H1 (cell line): Measurements from ENCODE around the gene ADAMTS9.

Experiments used
- CEBPB ChIP-seq: IDR thresholded peaks from 2 replicates; pipeline ENCODE4 v1.6.1; 2012; ENCODE audit warnings: low read depth, low read length
- EZH2 ChIP-seq: fragments of 200-600 bp; sonication (generic); IDR thresholded peaks from 2 replicates; pipeline ENCODE4 v1.7.1; 2012; ENCODE audit warnings: low read depth, mild to moderate bottlenecking, moderate library complexity, low read length, inconsistent platforms; ENCODE audit not compliant: severe bottlenecking
- SP1 ChIP-seq: IDR thresholded peaks from 2 replicates; pipeline ENCODE4 v1.6.1; 2011; ENCODE audit warnings: low read depth, low read length
- TF ChIP-seq, protein P1 (sequence below), 3 experiments: IDR thresholded peaks; 1 replicate in 2 of 3; 2 replicates in 1 of 3; pipeline versions ENCODE4 v1.5.1 to v1.6.1; 2011; ENCODE audit warnings: low read length in 3 of 3, mild to moderate bottlenecking in 3 of 3, inconsistent platforms in 2 of 3, low read depth in 1 of 3, moderate library complexity in 1 of 3; ENCODE audit not compliant: insufficient read depth in 1 of 3; ENCODE audit errors: control extremely low read depth in 1 of 3

GRCh38 chr3:64647825-64648224 is 40.0 kb downstream of the ADAMTS9 start:
- TF ChIP-seq EZH2 (no peak), CEBPB (no peak), SP1 (no peak)
- TF ChIP-seq, protein P1, sequence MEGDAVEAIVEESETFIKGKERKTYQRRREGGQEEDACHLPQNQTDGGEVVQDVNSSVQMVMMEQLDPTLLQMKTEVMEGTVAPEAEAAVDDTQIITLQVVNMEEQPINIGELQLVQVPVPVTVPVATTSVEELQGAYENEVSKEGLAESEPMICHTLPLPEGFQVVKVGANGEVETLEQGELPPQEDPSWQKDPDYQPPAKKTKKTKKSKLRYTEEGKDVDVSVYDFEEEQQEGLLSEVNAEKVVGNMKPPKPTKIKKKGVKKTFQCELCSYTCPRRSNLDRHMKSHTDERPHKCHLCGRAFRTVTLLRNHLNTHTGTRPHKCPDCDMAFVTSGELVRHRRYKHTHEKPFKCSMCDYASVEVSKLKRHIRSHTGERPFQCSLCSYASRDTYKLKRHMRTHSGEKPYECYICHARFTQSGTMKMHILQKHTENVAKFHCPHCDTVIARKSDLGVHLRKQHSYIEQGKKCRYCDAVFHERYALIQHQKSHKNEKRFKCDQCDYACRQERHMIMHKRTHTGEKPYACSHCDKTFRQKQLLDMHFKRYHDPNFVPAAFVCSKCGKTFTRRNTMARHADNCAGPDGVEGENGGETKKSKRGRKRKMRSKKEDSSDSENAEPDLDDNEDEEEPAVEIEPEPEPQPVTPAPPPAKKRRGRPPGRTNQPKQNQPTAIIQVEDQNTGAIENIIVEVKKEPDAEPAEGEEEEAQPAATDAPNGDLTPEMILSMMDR (IDR thresholded peaks at IDR 0.05; ENCODE audit: control extremely low read depth in 1 of 3, insufficient read depth in 1 of 3, low read depth in 1 of 3, low read length in 3 of 3) = no peak
